T-helper 2 cell treated with Interferon-gamma antibody and Interleukin-4, amounts not matched to agents 100 ng/mL and 5 ng/mL, for 36 hours (primary cell): Measurements from ENCODE around the gene AXIN2. TPM values are rescaled to one million over a fixed set of nuclear protein-coding genes. Genes with fewer than 3 reads are reported as not detected.

Source experiments
- intact Hi-C: fragments of 100-400 bp; cut with micrococcal nuclease; formaldehyde crosslinking; loops from one replicate; pipeline ENCODE4 v1.15.1; 2023
- total RNA-seq: library from RNA; stranded (reverse); gene quantifications from 2 replicates; pipeline ENCODE4 v1.2.3, GENCODE V29; 2022

The AXIN2 gene
- total RNA-seq, 1 donor from 2014 or later, result 6.2 TPM

GRCh38 chr17:65584604-65585521 lies 23.4 kb upstream of the AXIN2 start:
- intact Hi-C loops, result no loop called here

- intact Hi-C loops, result no loop called here
Observed at GRCh38 chr17:65583921-65584603, 22.6 kb upstream of the AXIN2 start.

DNA sequence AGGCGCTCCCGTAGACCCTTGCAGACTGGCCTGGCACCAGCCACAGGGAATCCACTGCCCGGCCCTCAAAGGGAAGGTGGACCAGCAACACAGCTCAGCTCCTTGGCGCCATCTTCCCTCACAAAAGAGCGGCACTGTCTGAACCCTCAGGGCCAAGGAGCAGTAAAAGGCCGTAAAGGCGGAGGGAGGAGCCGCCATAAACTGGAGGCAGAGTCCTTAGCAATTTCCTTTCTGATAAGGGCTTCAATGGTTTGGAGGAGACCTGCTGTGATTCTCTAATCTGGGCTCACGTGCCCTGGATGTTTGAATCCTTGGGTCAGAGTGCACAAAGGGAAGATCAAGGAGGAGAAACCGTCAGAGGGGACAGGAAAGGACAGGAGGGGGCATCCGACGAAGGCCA lies 15.5 kb upstream of the AXIN2 start:
- intact Hi-C loops, result no loop called here

DNA sequence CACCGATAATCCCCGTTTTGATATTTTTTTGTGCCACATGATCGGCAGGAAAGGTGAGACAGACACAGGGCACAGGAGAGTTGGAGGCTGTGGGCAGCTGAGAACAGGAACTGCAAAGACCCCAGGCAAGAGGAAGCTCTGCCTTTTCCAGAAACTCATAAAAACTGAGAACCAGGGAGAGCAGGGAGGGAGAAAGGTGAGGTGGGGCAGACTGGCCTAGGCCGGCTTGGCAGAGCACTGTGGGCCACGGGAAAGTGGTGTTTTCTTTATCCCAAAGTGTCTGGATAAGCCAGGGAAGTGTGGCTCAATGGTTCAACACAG lies 11.8 kb upstream of the AXIN2 start:
- intact Hi-C loops, result no loop called here

DNA sequence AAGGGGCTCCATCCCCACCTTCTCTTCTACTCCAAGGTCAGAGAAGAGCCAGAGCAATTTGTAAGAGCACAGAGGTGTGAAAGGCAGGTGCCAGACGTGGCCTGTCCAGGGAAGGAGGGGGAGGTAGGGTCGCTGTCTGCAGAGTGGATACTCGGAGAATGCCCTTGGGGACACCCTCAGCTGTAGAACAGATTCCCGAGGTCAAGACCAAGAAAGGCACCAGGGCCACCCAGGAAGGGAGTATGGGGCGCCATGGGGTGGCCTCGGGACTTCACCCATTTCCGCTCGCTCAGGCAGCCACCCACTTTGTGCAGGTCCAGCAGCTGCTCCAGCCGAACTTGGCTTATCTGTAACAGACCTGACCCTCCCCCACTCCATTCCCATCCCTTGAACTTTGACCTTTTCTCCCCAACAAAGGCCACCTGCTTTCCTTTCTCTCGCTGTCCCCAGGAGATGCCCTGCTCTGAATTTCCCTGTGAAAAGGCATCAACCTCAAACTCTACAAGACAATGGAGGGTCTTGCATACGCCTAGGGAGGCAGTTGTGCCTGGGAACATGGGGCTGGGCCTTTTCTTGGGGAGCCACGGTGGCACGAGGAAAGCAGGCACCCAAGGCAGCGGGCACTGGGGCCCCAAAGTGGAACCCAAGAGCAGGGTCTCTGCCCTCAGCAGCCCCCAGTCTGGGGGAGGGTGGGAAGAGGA lies 11.3 kb upstream of the AXIN2 start:
- intact Hi-C loops, result no loop called here

- intact Hi-C loops, result no loop called here
Observed at GRCh38 chr17:65572186-65572580, 10.7 kb upstream of the AXIN2 start.

- intact Hi-C loops, result no loop called here
Observed at GRCh38 chr17:65568918-65569317, 7.5 kb upstream of the AXIN2 start.

DNA sequence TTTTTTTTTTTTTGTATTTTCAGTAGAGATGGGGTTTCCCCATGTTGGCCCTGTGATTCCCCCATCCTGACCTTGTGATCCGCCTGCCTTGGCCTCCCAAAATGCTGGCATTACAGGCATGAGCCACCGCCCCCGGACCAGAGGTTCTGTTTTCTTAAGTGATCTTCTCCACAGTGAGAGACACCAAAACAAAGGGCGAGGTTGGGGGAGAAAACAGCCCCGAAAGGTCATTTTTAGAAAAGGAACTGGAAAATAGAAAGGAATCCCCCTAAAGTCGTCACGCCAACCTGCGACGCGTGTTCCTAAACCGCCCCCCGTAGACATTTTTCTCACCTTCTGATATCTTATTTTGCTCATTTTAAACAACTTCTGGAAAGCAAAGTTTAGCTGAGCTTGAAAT lies 6.1 kb upstream of the AXIN2 start:
- intact Hi-C loops, result no loop called here

DNA sequence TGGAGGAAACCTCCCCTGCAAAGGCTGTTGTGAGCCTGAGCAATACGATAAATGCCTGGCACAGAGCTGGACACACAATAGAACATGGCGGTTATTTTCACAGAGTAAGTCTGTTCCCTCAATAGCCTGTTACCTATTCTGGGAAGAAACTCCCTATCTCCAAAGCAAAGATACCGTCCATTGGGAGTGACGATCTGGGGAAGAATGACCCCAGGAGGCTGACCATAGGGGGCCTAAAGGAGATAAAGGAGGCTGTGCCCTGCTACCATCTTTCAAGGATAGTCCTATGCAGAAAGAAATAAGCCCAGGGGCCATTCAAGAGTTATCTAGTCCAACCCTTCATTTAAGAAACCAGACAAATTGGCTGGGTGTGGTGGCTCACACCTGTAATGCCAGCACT lies 4.1 kb upstream of the AXIN2 start:
- intact Hi-C loops, result no loop called here

DNA sequence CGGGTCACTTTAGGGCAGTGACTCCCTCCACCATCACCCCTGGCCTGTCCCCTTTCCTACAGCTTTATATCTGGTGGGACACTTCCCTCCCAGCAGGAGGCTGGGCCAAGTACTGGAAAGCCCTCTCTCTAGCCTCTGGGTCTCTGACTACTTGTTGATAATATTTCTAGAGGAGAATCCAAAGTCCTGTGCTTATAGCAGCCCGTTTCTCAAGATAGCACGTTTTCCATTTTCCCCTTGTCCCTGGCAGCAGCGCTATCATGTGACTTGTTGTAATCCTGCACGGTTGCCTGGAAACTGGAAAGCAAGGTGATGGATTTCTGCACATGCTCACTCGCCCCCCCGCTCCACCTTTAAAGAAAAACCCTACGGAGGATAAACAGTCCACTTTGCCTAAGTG lies 3.3 kb upstream of the AXIN2 start:
- intact Hi-C loops, result no loop called here

DNA sequence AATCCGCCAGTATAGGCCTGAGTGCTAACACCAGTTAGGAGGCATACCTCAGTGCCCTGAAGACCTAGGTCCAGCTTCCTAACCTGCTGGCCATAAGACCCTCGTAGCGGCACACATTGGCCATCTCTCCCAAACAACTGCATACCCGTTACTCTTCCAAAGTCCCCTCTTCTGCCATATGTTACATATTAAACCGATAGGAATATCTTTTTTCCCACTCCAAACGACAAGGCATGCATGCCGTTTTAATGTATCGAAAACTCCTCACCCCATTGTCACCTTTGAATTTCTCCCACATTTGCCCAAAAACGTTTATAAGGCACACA lies 721 bp upstream of the AXIN2 start:
- intact Hi-C loops, result no loop called here

- intact Hi-C loops, result loop anchor here (1.0 to 2.0 kb wide), 2 partner anchors 38 to 460 kb away; no protein-coding TSS in a partner anchor
Observed at GRCh38 chr17:65560628-65561451, 608 bp downstream of the AXIN2 start.

DNA sequence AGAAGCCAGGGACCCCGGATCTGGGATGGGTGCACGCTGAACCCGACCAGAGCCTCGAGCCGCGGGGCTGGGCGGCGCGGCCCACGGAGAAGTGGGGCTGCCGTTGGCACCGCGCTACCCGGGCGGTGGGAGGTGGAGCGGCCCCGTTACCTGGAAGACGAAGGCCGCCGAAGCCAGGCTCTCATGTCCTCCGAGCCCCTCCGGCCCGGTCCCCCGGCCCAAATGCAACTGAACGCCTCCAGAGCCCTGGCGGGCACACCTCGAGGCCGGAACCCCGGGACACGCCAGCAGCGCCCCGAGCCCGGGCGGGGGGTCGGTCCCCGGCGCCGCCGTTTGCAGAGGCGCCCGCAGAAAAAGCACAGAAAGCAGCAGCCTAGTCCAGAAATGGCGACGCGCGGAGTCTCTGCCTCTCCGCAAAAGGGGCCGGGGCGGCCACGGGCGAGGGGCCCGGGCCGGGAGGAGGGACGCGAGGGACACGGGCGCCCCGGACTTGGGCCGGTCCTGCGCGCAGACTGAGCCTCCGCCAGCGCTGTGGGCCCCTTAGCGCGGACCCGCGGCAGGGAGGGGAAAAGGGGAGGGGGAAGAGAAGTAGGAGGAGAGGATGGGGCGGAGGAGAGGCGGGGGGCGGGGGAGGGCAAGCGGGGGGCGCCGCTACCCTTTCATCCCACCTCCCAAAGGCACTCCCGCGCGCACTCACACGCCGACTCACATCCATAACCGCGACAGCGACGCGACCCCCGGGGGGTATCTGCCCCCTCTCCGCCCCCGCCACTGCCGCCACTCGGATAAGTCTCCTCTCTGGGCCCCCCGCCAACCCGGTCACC lies 1.4 kb downstream of the AXIN2 start:
- intact Hi-C loops, result loop anchor here (2.0 to 10.0 kb wide), 3 partner anchors 427 to 605 kb away; no protein-coding TSS in a partner anchor

- intact Hi-C loops, result loop anchor here (5.0 to 10.0 kb wide), 2 partner anchors 428 to 605 kb away; no protein-coding TSS in a partner anchor
Observed at GRCh38 chr17:65559461-65559803, 2.0 kb downstream of the AXIN2 start.

DNA sequence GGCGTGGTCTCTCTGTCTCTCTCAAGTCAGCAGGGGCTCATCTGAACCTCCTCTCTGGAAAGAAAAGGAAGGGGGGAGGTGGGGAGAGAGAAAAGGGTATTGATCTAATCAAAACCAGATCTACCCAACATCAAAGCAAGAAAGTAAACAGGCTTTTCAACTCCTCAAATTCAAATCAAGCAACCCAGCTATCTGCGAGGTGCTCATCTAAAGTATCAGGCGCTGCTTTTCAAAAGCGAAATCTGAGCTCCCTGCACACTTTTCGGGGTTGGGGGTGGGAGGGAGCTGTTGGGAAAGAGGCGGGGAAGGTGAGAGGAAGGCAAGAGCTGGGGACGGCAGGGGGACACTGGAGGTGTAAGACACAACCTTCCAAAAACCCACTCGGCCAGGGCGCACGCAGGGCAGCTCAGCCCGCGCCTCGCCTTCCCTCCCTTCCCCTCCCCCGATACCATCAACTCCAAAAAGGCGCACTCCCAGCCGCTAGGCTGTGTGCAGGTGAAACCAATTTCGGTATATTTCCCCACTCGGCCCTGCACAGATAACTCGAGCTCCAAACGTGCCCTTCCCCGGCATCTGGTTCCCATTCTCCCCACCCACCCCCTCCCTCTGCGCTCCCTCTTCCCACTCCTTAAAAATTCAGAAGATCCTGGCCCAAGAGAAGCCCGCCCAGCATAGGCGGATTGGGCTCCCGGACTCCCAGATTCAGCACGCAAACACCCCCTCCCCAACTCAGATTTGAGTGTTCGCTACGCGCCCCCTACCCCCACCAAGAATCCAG lies 2.6 kb downstream of the AXIN2 start:
- intact Hi-C loops, result loop anchor here (5.0 to 10.0 kb wide), 2 partner anchors 428 to 606 kb away; no protein-coding TSS in a partner anchor

DNA sequence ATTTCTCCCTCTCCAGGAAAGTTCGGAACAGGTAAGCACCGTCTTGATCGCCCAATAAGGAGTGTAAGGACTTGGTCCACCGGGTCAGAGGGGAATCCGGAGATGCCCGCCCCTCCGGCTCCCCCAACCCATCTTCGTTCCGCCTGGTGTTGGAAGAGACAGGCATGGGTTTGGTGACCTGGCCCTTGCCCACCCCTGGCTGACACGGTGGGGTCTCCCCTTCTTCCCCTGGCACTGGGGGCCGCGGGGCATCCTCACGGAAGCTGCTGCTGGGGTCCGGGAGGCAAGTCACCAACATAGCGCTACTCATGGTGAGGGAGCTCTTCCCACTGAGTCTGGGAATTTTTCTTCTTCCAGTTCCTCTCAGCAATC lies 3.2 kb downstream of the AXIN2 start:
- intact Hi-C loops, result loop anchor here (5.0 to 10.0 kb wide), 2 partner anchors 429 to 607 kb away; no protein-coding TSS in a partner anchor

DNA sequence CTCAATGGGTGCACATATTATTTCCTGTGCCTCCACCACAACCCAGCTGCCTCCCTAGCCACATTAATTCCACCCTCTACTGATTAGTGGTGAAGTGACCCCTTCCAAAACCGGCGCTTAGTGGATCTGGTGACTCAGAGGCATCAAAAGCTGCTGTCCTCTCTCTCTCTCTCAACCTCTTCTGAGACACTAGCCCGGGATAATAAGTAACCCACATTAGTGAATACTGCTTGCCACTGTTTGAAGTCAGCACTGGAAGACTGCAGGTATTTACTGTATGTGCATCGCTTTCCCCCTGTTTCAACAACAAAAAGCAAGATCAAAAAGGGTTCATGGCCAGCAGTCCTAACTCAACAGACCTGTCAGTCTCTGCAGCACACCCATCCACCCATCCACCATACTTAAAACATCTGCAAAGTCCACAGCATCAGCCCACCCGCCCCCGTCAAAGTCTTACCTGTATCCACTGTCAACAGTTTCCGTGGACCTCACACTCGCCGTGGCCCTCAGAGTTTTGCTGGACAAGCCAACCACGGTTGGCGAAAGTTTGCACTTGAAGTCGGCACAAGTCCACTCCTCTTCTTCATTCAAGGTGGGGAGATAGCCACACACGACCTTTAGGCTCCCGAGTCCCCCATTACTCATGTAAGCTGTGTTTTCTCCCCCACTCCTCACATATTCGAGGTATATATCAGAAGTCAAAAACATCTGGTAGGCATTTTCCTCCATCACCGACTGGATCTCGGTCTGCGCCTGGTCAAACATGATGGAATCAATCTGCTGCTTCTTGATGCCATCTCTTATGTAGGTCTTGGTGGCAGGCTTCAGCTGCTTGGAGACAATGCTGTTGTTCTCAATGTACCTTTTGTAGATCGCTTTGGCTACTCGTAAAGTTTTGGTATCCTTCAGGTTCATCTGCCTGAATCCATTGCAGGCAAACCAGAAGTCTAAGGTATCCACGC lies 3.8 kb downstream of the AXIN2 start:
- intact Hi-C loops, result loop anchor here (2.0 to 10.0 kb wide), 4 partner anchors 101 to 607 kb away; no protein-coding TSS in a partner anchor

GRCh38 chr17:65556910-65557348 lies 4.5 kb downstream of the AXIN2 start:
- intact Hi-C loops, result loop anchor here (1.0 to 10.0 kb wide), 6 partner anchors 34 to 608 kb away; no protein-coding TSS in a partner anchor
